ENCODE results near the gene PARD6G.

GRCh38 chr18:80213182-80213581 is 34.1 kb downstream of the PARD6G start:
- TF ChIP-seq, protein P1, sequence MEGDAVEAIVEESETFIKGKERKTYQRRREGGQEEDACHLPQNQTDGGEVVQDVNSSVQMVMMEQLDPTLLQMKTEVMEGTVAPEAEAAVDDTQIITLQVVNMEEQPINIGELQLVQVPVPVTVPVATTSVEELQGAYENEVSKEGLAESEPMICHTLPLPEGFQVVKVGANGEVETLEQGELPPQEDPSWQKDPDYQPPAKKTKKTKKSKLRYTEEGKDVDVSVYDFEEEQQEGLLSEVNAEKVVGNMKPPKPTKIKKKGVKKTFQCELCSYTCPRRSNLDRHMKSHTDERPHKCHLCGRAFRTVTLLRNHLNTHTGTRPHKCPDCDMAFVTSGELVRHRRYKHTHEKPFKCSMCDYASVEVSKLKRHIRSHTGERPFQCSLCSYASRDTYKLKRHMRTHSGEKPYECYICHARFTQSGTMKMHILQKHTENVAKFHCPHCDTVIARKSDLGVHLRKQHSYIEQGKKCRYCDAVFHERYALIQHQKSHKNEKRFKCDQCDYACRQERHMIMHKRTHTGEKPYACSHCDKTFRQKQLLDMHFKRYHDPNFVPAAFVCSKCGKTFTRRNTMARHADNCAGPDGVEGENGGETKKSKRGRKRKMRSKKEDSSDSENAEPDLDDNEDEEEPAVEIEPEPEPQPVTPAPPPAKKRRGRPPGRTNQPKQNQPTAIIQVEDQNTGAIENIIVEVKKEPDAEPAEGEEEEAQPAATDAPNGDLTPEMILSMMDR (conservative IDR thresholded peaks at IDR 0.05; ENCODE audit: low read depth in 2 of 2) = no peak
- no peak for TF ChIP-seq POLR2AphosphoS5 (IDR thresholded peaks at IDR 0.05; ENCODE audit: low read depth)
